H1 (cell line): ENCODE measurements around the gene FAM227B.

Source experiments
- CBX8 ChIP-seq: fragments of 300-800, 300-1000 bp; sonication (generic); IDR thresholded peaks from 2 replicates; pipeline ENCODE4 v1.7.1; 2016; ENCODE audit warnings: low read depth, low read length, borderline replicate concordance
- CREB1 ChIP-seq: IDR thresholded peaks from 2 replicates; pipeline ENCODE4 v1.6.1; 2012; ENCODE audit warnings: inconsistent platforms
- EP300 ChIP-seq, 2 experiments: IDR thresholded peaks; 1 replicate in 1 of 2; 2 replicates in 1 of 2; pipeline ENCODE4 v1.6.1; 2011 to 2012; ENCODE audit warnings: low read depth in 2 of 2, low read length in 2 of 2, mild to moderate bottlenecking in 2 of 2, borderline replicate concordance in 1 of 2, inconsistent platforms in 1 of 2, moderate library complexity in 1 of 2
- EZH2 ChIP-seq: fragments of 200-600 bp; sonication (generic); IDR thresholded peaks from 2 replicates; pipeline ENCODE4 v1.7.1; 2012; ENCODE audit warnings: low read depth, mild to moderate bottlenecking, moderate library complexity, low read length, inconsistent platforms; ENCODE audit not compliant: severe bottlenecking
- FOSL1 ChIP-seq: IDR thresholded peaks from 2 replicates; pipeline ENCODE4 v1.6.1; 2011; ENCODE audit warnings: mild to moderate bottlenecking, low read depth, low read length, moderate library complexity; ENCODE audit not compliant: insufficient read depth
- GABPA ChIP-seq: IDR thresholded peaks from 2 replicates; pipeline ENCODE4 v1.6.1; 2011; ENCODE audit warnings: mild to moderate bottlenecking, low read length, moderate library complexity, borderline replicate concordance; ENCODE audit not compliant: insufficient read depth
- POLR2A ChIP-seq, 2 experiments: IDR thresholded peaks; 1 replicate in 1 of 2; 2 replicates in 1 of 2; pipeline ENCODE4 v1.6.1; 2011; ENCODE audit warnings: low read depth in 2 of 2, low read length in 2 of 2, mild to moderate bottlenecking in 2 of 2; ENCODE audit errors: control extremely low read depth in 1 of 2
- POLR2AphosphoS5 ChIP-seq: IDR thresholded peaks from 2 replicates; pipeline ENCODE4 v1.6.1; 2011; ENCODE audit warnings: low read depth, low read length
- RAD21 ChIP-seq, 2 experiments: IDR thresholded peaks in 1 of 2; conservative IDR thresholded peaks in 1 of 2; 2 replicates each; pipeline ENCODE4 v1.6.1; 2011; ENCODE audit warnings: low read depth in 2 of 2, low read length in 2 of 2, improper control_type of control experiment in 1 of 2, inconsistent platforms in 1 of 2, mild to moderate bottlenecking in 1 of 2, moderate library complexity in 1 of 2
- RNF2 ChIP-seq: fragments of 200-900, 300-1000 bp; sonication (generic); IDR thresholded peaks from 2 replicates; pipeline ENCODE4 v1.7.1; 2016; ENCODE audit warnings: borderline replicate concordance, low read depth, mild to moderate bottlenecking, antibody characterized with exemption, low read length; ENCODE audit not compliant: poor library complexity, severe bottlenecking; ENCODE audit errors: missing control alignments
- SP2 ChIP-seq: IDR thresholded peaks from 2 replicates; pipeline ENCODE4 v1.6.1; 2012; ENCODE audit warnings: mild to moderate bottlenecking, low read length, inconsistent platforms
- TBP ChIP-seq: IDR thresholded peaks from 2 replicates; pipeline ENCODE4 v1.6.1; 2011; ENCODE audit warnings: low read depth, low read length, improper control_type of control experiment
- TF ChIP-seq, protein P1 (sequence below), 3 experiments: IDR thresholded peaks; 1 replicate in 2 of 3; 2 replicates in 1 of 3; pipeline versions ENCODE4 v1.5.1 to v1.6.1; 2011; ENCODE audit warnings: low read length in 3 of 3, mild to moderate bottlenecking in 3 of 3, inconsistent platforms in 2 of 3, low read depth in 1 of 3, moderate library complexity in 1 of 3; ENCODE audit not compliant: insufficient read depth in 1 of 3; ENCODE audit errors: control extremely low read depth in 1 of 3

DNA sequence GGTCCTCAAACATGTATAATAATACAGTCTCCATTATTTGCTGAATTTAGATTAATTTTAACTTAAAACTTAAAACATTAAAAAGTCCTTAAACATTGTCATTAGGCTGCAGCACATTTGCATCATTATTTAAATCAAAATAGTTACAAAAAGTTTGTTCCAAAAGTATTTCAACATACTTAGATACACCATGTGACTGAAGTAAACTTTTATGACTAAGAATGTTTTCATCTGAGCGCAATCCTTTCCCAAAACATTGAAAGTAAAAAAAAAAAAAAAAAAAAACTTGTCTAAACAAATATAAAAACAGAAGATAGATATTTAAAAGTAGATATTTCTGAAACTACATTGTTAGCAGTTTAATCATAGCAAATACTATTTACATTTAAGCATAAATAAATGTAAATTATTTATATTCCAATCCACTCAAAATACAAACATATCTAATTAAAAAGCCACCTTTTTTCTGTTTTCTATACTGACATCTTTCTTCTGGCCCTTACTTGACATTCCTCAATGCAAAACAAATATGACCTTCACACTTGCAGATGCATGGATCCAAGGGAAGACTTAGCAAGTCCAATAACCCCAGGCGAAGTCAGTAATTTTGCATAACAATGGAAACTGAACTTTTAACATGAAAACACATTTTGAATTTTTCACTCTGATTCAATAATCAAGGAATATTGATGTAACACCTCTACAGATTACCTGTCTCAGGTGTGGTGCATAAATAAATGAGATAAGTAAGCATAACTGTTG is 10.3 kb downstream of the FAM227B start:
- TF ChIP-seq, protein P1, sequence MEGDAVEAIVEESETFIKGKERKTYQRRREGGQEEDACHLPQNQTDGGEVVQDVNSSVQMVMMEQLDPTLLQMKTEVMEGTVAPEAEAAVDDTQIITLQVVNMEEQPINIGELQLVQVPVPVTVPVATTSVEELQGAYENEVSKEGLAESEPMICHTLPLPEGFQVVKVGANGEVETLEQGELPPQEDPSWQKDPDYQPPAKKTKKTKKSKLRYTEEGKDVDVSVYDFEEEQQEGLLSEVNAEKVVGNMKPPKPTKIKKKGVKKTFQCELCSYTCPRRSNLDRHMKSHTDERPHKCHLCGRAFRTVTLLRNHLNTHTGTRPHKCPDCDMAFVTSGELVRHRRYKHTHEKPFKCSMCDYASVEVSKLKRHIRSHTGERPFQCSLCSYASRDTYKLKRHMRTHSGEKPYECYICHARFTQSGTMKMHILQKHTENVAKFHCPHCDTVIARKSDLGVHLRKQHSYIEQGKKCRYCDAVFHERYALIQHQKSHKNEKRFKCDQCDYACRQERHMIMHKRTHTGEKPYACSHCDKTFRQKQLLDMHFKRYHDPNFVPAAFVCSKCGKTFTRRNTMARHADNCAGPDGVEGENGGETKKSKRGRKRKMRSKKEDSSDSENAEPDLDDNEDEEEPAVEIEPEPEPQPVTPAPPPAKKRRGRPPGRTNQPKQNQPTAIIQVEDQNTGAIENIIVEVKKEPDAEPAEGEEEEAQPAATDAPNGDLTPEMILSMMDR (IDR thresholded peaks at IDR 0.05; ENCODE audit: control extremely low read depth in 1 of 3, insufficient read depth in 1 of 3, low read depth in 1 of 3, low read length in 3 of 3), result no peak
- TF ChIP-seq GABPA, result no peak
- no peak for TF ChIP-seq CBX8
- TF ChIP-seq RAD21 (IDR thresholded peaks at IDR 0.05 in 1 of 2, conservative IDR thresholded peaks at IDR 0.05 in 1 of 2; ENCODE audit: low read depth in 2 of 2, low read length in 2 of 2), result no peak
- no peak for TF ChIP-seq EZH2
- no peak for TF ChIP-seq POLR2A (IDR thresholded peaks at IDR 0.05; ENCODE audit: control extremely low read depth in 1 of 2, low read depth in 2 of 2, low read length in 2 of 2)
- TF ChIP-seq TBP, result no peak
- no peak for TF ChIP-seq EP300 (IDR thresholded peaks at IDR 0.05; ENCODE audit: borderline replicate concordance in 1 of 2, low read depth in 2 of 2, low read length in 2 of 2)
- TF ChIP-seq SP2, result no peak
- TF ChIP-seq RNF2, result no peak
- no peak for TF ChIP-seq FOSL1
- TF ChIP-seq CREB1, result no peak
- no peak for TF ChIP-seq POLR2AphosphoS5
